Skeletal muscle tissue (tissue), 4 donors: ENCODE results near the gene TARS3. TPM values are rescaled to one million over a fixed set of nuclear protein-coding genes. Genes with fewer than 3 reads are reported as not detected.
A peak's percentile ranks its signal among the peaks of the same experiment; 100 is the strongest.
"Not testable (repeated sequence)": the region's sequence is repeated elsewhere in the genome, so short reads cannot be mapped to it uniquely, and the experiment has no call there.

Source experiments
- H3K27ac ChIP-seq: one replicate; pipeline ENCODE4 v1.7.0; 2013; ENCODE audit warnings: mild to moderate bottlenecking, low read depth, low read length, inconsistent platforms
- H3K27me3 ChIP-seq, 3 donors: one replicate each; pipeline ENCODE4 v1.7.0; 2013; ENCODE audit warnings: low read length in 3 of 3; ENCODE audit not compliant: control insufficient read depth in 3 of 3, insufficient read depth in 3 of 3
- H3K36me3 ChIP-seq, 3 donors: one replicate each; pipeline ENCODE4 v1.7.0; 2013; ENCODE audit warnings: low read length in 3 of 3; ENCODE audit not compliant: control insufficient read depth in 3 of 3, insufficient read depth in 3 of 3
- H3K4me1 ChIP-seq, 3 donors: one replicate each; pipeline ENCODE4 v1.7.0; 2013; ENCODE audit warnings: low read length in 3 of 3, mild to moderate bottlenecking in 3 of 3; ENCODE audit not compliant: control insufficient read depth in 3 of 3, insufficient read depth in 3 of 3
- H3K4me3 ChIP-seq, 3 donors: one replicate each; pipeline ENCODE4 v1.7.0; 2013; ENCODE audit warnings: low read length in 3 of 3
- H3K9ac ChIP-seq, 3 donors: one replicate each; pipeline ENCODE4 v1.7.0; 2013; ENCODE audit warnings: low read length in 3 of 3, mild to moderate bottlenecking in 3 of 3, moderate library complexity in 2 of 3, low read depth in 1 of 3
- H3K9me3 ChIP-seq, 3 donors: one replicate each; pipeline ENCODE4 v1.7.0; 2013; ENCODE audit warnings: low read length in 3 of 3; ENCODE audit not compliant: control insufficient read depth in 3 of 3
- total RNA-seq: library from RNA; depleted of rRNA; stranded (reverse); fragments of >200 nt; gene quantifications from one replicate; pipeline ENCODE4 v1.2.3, GENCODE V29; 2014
- donor health status: Osteomylitis.

The TARS3 gene
- total RNA-seq, result 21.4 TPM

GRCh38 chr15:101723874-101724674 lies at the start of gene TARS3:
TARS3 (minus strand) TSS chr15:101724473; CDS start chr15:101724387, 86 bp downstream.
- no peaks in the 10 kb centered on the region for H3K9me3 ChIP-seq
- peaks cover 19 to 20% (median 20%) of the 10 kb centered on the region in 3 donors for H3K36me3 ChIP-seq
- peak within 1 kb of the TSS; percentile 85 for H3K27ac ChIP-seq
- peaks cover 7 to 9% (median 8%) of the 10 kb centered on the region in 3 donors for H3K4me1 ChIP-seq
- peak within 1 kb of the TSS; percentile 83 to 89 (median 88) for H3K4me3 ChIP-seq
- no peaks in the 10 kb centered on the region for H3K27me3 ChIP-seq
- H3K9ac ChIP-seq, result peak within 1 kb of the TSS; percentile 79 to 94 (median 84)

GRCh38 chr15:101773496-101774100 lies 49.3 kb upstream of the TARS3 start:
- no peaks in the 10 kb centered on the region for H3K9me3 ChIP-seq
- no peaks in the 10 kb centered on the region for H3K27me3 ChIP-seq
- no peak overlapping the region for H3K27ac ChIP-seq
- H3K36me3 ChIP-seq, result no peaks in the 10 kb centered on the region
- no peaks in the 10 kb centered on the region for H3K4me1 ChIP-seq
- no peak overlapping the region for H3K9ac ChIP-seq
- H3K4me3 ChIP-seq, result no peak overlapping the region

GRCh38 chr15:101772921-101773320 lies 48.6 kb upstream of the TARS3 start:
- no peak overlapping the region for H3K27ac ChIP-seq
- no peaks in the 10 kb centered on the region for H3K36me3 ChIP-seq
- no peaks in the 10 kb centered on the region for H3K27me3 ChIP-seq
- H3K4me1 ChIP-seq, result no peaks in the 10 kb centered on the region
- H3K9me3 ChIP-seq, result no peaks in the 10 kb centered on the region
- H3K9ac ChIP-seq, result no peak overlapping the region
- no peak overlapping the region for H3K4me3 ChIP-seq

- H3K27ac ChIP-seq, H3K4me1 ChIP-seq, H3K27me3 ChIP-seq, H3K4me3 ChIP-seq, H3K9me3 ChIP-seq, H3K36me3 ChIP-seq, H3K9ac ChIP-seq: not testable (repeated sequence)
These were observed 42.9 kb upstream of the TARS3 start for GRCh38 chr15:101767083-101767640.

GRCh38 chr15:101765772-101766456 lies 41.6 kb upstream of the TARS3 start:
- peaks cover 0 to 2% (median 0%) of the 10 kb centered on the region in 3 donors for H3K27me3 ChIP-seq
- no peaks in the 10 kb centered on the region for H3K36me3 ChIP-seq
- H3K9ac ChIP-seq, result no peak overlapping the region
- H3K9me3 ChIP-seq, result peaks cover 0 to 2% (median 0%) of the 10 kb centered on the region in 3 donors
- no peak overlapping the region for H3K27ac ChIP-seq
- no peaks in the 10 kb centered on the region for H3K4me1 ChIP-seq
- H3K4me3 ChIP-seq, result no peak overlapping the region

- H3K27me3 ChIP-seq, H3K9me3 ChIP-seq, H3K4me3 ChIP-seq, H3K27ac ChIP-seq, H3K36me3 ChIP-seq, H3K9ac ChIP-seq, H3K4me1 ChIP-seq: not testable (repeated sequence)
These were observed 41.0 kb upstream of the TARS3 start for GRCh38 chr15:101765340-101765671.

GRCh38 chr15:101764669-101765339 lies 40.5 kb upstream of the TARS3 start:
- not testable (repeated sequence) for H3K9me3 ChIP-seq, H3K36me3 ChIP-seq, H3K4me1 ChIP-seq, H3K4me3 ChIP-seq, H3K27me3 ChIP-seq, H3K27ac ChIP-seq, H3K9ac ChIP-seq

- not testable (repeated sequence) for H3K27me3 ChIP-seq, H3K4me1 ChIP-seq, H3K27ac ChIP-seq, H3K36me3 ChIP-seq, H3K9ac ChIP-seq, H3K9me3 ChIP-seq, H3K4me3 ChIP-seq
These were observed 22.4 kb upstream of the TARS3 start for GRCh38 chr15:101746716-101747082.

- not testable (repeated sequence) for H3K9ac ChIP-seq, H3K27ac ChIP-seq, H3K4me3 ChIP-seq, H3K36me3 ChIP-seq, H3K4me1 ChIP-seq, H3K27me3 ChIP-seq, H3K9me3 ChIP-seq
These were observed 10.6 kb upstream of the TARS3 start for GRCh38 chr15:101734837-101735236.
